DMS153 treated with DMSO at 0.1 percent for 48 hours (cell line): ENCODE measurements around the gene KLHL40.

Experiments
- DNase-seq: peaks from one replicate; lab custom pipeline; 2025; ENCODE audit not compliant: unreplicated experiment; lab: John Stamatoyannopoulos, UW

Gene KLHL40

DNA sequence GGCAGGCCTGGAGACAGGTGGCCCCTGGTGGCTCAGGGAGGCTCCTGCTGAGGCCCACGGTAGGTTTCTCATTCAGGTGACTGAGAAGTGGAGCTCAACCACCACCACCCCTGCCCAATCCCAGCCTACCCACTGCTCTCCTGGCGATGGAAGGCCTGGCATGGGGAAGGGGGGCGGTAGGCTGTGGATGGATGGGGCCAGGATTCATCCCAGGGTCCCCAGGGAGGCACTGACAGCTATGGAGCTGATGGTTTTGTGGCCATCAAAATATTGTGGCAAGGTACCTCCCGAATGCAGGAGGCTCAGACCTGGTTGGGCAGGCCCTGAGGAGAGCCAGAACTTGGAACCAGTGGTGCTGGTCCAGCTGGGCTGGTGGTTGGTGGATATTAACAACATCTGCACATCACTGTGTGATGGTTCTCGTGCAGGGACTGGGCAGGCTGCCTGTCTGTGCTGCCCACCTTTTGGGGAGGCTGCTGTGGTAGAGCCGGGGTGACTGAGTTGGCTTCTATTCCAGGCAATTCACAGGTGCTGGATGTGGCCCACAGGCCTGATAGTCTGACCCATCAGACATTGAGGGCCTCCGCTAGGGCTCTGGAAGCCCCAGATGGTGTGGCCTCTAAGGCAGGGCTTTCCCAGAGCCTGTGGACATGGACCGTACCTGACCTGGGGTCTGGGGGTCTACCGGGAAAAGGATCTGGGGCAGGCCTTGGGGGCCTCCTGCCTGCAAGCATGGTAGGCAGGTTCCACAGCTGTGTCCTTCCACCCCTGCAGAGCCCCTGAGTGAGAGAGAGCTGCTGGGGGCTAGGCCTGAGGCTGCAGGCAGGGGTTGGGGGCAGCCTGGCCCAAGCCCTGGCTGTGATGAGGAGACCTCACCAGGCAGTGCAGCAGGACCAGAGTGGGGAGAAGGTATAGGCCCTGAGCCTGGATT is 28.4 kb upstream of the KLHL40 start:
- no peak for DNase-seq

- no peak for DNase-seq
These were observed 27.7 kb upstream of the KLHL40 start for GRCh38 chr3:42657675-42658074.

GRCh38 chr3:42658091-42658770 is 27.1 kb upstream of the KLHL40 start:
- DNase-seq = no peak

GRCh38 chr3:42658771-42659390 is 26.5 kb upstream of the KLHL40 start:
- DNase-seq = no peak

- no peak for DNase-seq
These were observed 25.7 kb upstream of the KLHL40 start for GRCh38 chr3:42659451-42660130.

DNA sequence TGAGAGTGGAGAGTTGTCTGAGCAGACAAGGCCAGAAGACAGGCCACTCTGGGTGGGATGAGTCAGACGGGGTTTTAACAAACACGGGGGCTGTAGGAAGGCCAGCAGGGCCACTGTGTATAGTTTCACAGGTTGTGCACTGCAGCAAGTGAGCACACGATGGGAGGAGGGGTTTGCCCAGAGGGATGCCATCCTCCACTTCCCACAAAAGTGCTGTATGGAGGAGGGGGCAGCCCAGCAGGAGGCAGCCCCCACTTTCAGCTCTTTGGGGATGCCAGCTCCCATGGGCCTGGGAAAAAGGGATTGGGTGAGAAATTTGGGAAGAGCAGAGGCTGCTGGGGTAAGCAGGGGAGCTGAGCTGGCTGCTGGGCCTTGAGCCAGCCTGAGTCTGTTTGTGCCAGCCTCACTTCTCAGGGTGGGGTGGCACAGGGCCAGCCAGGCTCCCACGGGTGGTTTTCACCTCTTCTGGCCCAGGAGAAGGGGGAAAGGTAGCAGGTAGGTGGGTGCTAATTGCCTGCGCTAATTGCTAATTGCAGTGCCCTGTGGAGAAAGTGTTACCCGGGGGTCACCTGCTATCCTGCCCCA is 25.1 kb upstream of the KLHL40 start:
- no peak for DNase-seq

DNA sequence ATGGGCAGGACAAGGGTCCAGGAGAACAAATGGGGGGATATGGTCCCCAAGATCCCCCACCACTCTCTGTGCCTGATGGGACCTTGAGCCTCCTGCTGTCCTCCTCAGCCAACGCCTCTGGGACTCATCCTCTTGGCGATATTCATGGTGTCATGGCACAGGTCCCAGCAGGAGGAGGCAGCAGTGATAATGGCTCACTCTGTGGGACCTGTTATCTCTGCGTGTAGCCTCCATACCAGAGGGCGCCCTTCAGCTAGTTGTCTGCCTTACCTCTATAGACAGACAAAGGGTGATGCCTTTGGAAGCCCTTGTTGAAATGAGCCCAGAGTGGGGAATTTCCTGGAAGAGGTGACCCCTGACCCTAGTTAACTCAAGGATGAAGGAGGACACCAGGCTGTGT is 24.4 kb upstream of the KLHL40 start:
- no peak for DNase-seq

GRCh38 chr3:42661593-42662022 is 23.7 kb upstream of the KLHL40 start:
- DNase-seq = no peak

DNA sequence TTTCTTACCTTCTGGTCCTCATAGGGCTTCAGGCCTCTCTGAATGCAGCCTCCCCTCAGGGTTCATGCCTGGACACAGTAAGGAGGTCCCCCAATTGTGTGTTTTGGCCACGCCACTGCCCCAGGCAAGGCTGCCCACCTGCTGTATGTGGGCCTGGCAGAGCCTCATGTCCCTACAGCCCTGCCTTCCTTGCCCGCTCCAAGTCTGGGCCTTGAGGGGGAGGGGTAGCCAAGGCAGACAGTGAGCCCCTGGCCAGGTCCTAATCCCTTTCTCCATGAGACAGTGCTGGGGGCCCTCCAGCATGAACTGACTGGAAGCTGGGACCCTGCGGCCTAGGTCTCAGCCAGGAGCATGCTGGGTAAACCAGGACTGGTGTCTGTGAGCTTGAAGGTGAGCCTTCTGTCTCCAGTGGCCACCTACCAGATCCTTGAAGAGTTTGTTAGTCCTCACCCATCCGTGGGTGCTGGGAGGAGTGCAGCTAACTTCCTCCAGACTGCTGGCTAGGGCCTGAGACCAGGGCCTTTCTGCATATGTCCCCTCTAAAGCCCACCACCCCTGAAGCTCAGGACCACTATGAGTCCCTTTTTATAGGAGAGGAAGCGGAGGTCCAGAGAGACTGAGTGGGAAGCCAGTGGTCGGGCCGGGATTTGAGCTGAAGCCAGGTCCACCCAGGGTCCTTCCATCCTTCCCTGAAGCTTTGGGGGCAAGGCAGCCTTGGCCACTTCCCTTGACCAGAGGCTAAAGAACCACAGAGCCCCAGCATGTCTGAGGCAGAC is 23.1 kb upstream of the KLHL40 start:
- no peak for DNase-seq

GRCh38 chr3:42662813-42663535 is 22.4 kb upstream of the KLHL40 start:
- no peak for DNase-seq

DNA sequence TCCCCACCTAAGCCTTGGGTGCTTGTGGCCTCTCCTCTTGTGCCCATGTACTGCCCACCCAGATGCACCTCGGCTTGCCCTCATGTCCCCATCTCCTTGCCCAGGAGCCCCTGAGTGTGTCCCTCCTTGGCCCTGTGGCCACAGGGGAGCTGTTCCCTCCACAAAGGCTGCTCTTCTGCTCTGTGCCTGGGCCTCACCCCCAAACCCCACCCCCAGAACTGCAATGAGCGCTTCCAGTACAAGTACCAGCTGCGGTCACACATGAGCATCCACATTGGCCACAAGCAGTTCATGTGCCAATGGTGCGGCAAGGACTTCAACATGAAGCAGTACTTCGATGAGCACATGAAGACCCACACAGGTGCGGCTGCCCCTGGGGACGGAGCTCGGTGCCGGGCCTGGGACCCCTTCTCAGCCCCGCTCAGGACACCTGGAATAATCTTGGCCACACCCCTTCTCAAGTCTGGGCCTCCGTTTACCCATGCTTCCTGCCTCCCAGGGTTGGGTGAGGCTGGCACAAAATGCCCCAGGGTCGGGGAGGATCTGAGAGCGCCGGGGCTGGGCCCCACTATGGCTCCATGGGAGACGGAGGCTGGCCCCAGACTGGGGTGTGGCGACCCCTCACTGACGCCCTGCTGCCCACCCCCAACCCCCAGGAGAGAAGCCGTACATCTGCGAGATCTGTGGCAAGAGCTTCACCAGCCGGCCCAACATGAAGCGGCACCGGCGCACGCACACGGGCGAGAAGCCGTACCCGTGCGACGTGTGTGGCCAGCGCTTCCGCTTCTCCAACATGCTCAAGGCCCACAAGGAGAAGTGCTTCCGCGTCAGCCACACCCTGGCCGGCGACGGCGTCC is 21.5 kb upstream of the KLHL40 start:
- no peak for DNase-seq

DNA sequence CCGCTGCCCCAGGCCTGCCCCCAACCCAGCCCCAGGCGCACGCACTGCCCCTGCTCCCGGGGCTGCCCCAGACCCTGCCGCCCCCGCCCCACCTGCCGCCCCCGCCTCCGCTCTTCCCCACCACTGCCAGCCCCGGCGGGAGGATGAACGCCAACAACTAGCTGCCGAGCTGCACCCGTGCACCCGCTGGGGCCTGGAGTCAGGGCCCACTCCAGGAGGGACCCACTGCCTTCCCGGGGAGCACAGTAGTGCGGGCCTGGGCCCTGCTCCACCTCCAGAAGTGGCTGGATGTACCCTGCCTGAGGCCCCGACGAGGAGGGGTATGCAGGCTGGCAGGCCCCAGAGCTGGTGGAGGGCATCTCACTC is 20.9 kb upstream of the KLHL40 start:
- no peak for DNase-seq

GRCh38 chr3:42665050-42665878 is 20.1 kb upstream of the KLHL40 start:
- DNase-seq = no peak

GRCh38 chr3:42666022-42666421 is 19.3 kb upstream of the KLHL40 start:
- no peak for DNase-seq

- DNase-seq = no peak
These were observed 18.7 kb upstream of the KLHL40 start for GRCh38 chr3:42666577-42666998.

DNA sequence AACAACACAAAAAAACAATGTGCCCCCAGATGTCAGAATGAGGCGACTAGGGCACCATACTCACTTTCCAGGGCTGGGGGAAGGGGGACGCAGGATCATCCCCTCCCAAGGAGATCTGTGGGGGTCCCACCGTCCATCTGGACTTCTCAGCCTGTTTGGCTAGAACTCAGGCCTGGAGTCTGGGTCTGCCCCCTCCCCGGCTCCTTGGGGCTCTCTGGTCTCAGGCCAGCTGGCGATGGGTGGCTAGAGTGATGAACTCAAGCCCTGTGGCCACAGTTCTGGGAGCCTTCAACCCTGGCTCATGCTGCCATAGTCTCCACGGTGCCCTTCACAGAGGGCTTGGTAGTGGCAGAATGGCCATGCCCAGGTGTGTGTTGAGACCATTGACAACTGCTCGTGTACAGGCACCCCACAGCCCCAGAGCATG is 18.2 kb upstream of the KLHL40 start:
- no peak for DNase-seq

DNA sequence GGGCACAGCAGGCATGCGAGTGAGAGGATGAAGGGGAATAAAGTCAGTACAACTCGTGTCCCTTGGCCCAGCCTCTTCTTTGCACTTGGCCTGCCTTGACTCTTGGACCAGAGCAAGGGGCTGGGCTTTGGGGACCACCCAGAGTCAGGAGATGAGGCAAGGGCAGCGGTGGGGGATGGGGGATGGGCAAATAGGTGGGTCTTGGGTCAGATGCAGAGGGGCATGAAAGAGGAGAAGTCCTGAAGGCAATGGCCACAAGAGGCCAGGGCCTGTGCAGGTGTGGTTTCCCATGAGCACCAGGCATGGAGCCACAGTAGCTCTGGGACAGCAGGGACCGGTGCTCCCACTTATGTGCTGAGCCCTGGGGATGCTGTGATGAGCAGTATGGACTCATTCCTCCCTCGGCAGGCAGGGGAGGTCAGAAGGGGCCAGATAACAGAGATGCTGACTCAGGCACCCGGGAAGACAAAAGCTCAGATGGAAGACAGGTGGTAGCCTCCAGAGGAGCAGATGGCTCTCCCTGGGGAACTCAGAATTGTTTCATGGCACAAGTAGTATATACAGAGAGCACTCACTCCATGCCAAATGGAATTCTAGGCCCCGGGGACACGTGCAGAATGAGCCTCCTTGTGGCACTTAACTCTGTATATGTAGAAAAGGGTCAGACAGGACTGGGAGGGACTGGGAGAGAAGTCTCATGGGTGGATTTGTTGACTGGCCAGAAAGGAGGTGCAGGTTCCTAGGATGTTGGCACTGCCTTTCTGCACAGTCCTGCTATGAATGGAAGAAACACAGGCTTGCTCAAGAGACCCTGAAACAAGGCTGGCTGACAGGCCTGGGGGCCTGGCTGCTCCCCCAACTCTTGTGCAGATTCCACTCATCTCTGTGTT is 17.6 kb upstream of the KLHL40 start:
- no peak for DNase-seq
